IPS-18c (cell line): Measurements from ENCODE around the gene PRPF8.
"Not testable (repeated sequence)": the region's sequence is repeated elsewhere in the genome, so short reads cannot be mapped to it uniquely, and the experiment has no call there.

Experiments
- H3K4me3 ChIP-seq: 2 replicates; pipeline ENCODE4 v1.7.0; 2013; ENCODE audit warnings: low read depth, mild to moderate bottlenecking, low read length, moderate library complexity; ENCODE audit not compliant: insufficient read depth
- H3K9me3 ChIP-seq: one replicate; pipeline ENCODE4 v1.6.1; 2013; ENCODE audit warnings: mild to moderate bottlenecking, low read length, moderate library complexity; ENCODE audit not compliant: control insufficient read depth, insufficient read depth

Gene PRPF8

DNA sequence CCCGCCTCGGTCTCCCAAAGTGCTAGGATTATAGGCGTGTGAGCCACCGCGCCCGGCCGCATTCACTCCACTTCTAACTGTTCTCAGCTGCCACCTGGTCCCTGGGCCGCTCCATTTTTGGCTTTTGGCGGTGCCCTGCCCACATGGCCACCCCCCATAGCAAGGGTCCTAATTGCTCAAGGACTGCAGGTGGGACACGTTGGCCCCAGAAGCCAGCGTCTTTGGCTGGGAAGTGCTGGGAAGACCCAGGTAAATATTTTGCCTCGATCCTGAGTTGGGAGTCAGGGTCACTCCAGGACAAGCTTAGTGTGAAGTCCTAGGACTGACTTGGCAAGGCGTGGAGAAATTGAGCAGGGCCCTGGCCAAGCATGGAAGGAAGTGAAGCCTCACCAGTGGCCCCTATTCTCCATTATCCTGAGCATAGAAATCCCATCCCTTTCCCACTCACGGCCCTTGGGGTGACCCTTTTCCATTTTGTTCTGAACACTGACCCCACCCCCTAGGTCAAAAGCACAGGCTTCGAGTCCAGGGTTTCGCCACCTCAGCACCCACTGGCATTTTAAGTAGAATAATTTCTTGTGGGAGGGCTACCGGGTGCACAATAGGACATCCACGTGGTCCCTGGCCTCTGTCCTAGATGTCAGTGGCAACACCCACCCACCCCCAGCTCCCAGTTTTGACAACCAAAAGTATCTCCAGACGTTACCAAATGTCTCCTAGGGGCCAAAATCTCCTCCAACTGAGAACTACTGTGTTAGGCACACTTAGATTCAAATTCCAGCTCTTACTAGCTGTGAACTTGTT, 33.9 kb upstream of the PRPF8 start:
- no peak overlapping the region for H3K4me3 ChIP-seq
- H3K9me3 ChIP-seq, result no peaks in the 10 kb centered on the region

DNA sequence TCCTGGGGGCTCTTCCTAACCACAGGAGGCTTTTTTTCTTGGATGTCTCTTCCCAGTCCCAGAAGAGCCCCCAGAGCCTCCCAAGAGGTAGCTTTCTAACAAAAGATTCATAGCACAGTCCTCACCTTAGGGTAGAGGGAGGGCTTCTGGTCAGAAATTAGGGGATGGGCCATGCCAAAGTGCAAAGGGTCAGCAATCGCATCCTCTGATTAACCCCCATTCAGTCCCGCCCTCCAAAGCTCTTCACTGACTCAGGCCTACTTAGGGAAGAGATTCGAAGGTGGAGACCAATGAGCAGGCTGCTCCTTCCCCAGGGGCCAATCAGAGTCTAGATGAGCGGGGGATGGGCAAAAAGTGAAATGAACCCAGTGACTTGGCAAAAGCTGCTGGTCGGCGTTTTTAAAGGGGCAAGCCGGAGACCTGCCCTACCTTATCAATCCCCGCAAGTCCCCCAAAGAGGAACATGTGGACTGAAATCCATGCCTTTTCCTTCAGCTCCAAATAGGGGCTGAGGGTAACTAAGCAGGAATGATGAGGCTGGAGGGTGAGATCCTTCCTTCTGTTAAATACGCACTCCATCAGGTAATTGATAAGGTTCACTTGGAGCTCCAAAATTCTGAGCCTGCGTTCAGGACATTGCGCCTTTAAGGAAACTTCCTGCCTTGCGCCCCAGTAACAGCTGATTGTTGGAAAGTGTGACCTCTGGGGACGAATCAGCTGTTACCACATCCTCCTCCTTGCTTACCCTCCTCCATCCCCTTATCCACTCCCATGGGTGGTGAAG, 32.4 kb upstream of the PRPF8 start:
- Histone ChIP-seq H3K9me3 (no peaks in the 10 kb centered on the region), H3K4me3 (peak overlapping the region; percentile 75)

DNA sequence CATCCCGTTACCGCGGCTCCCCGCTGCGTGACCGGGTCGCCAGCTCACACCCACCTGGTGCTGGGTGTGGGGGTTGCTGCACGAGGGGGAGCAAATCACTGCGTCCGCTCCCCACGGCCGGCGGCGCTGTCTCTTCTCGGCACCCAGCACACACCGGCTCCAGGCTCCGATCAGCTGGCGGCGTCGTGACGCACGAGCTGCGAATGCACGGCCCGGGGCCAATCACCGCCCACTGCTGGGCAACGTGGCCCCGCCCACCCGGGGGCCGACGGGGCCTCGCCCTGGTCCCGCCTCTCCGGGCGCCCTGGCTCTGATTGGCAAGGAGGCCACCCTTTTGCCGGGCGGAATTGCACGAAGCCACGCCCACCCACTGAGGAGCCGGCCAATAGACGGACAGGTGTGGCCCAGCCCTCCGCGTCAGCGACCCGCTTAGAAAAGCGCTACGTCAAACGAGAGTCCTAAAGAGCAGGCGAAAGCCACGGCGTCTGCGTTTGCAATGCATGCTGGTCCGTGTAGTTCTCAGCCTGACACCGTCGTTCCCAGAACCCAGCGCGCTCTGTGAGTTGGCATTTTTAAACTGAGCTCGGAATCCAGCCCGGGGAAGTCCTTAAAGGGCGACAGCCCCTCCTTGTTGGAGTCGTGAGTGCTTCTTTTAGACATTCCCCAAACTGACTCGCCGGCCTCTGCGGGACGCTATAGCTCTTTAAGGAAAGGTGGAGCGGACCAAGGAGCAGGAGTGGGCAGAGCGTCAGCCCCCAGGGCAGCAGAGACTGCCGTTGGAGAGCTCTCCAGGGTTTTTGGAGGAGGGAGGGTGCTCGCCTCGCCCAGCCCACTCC, 31.6 kb upstream of the PRPF8 start:
- Histone ChIP-seq H3K9me3 (no peaks in the 10 kb centered on the region), H3K4me3 (peak overlapping the region; percentile 78)

DNA sequence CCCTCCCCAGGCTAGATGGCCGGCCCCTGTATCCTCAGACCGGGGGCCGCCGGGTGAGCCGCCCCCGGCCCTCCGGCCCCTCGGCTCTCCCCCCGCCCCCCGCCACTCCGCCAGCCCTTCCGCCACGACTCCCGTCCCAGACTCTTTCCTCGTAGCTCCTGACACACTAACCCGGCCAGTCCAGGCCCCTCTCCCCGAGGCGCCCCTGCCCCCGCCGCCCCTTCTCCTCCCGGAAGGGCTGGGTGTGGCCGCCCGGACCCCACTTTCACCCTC, 31.1 kb upstream of the PRPF8 start:
- no peaks in the 10 kb centered on the region for H3K9me3 ChIP-seq
- H3K4me3 ChIP-seq, result peak overlapping the region; percentile 78

DNA sequence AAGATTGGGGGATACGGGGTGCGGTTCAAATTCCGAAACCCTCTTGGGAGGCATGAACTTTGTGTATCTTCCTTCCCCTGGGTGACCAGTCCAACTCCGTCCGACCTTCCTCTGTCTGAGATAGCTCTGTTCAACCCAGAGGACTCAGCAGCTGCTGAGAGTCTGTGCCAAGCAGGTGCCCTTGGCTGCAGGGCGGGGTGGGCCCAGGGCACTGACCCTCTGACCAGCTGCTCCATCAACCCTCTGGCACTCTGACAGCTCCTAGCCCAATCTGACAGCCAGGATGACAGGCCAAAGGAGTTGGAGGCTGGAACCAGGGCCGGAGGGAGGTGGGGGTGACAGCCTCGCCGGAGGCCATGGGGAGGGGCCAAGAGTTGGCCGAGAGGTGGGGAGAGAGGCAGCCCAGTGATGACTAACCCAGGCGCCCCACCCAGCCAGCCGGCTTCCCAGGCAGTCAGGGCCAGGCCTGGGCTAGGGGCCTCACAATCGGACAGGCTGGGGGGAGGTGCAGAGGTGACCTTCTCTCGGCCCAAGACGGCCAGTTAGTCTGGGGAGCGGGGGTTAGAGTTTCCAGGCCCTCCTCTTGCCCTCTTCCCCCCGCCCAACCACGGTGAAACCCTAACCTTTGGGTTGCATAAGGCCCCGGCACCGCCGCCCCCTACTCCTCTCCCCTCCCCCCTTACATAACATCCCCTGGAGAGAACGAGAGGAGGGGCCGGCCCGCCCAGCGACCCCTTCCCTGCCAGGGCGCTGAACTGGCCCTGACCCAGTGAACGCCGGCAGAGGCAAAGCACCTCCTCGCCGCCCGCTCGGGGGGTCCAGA, 30.5 kb upstream of the PRPF8 start:
- Histone ChIP-seq H3K4me3 (peak overlapping the region; percentile 78), H3K9me3 (no peaks in the 10 kb centered on the region)

DNA sequence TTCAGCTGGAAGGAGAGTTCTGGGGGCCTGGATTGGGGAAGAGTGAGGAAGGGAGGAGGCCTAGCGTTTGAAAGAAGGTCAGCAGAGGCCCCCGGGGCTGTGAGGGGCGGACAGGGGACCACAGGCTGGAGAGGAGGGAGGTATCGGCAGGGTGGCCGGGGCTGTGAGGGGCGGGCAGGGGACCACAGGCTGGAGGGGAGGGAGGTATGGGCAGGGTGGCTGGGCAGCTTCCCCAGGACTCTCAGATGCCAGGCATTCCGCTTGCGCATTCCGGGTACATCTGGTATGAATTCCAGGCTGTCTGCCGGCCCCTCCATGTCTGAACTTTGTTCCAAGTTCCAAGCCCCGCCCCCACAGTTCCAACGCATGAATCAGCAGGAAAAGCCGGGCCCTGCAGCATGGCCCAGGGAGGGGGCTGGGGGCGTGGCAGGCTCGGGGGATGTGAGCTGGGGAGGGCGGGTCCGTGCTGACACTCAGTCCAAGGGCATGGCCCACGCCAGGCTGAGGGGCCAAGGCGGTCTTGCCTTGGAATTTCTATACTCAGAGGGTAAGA, 29.8 kb upstream of the PRPF8 start:
- no peaks in the 10 kb centered on the region for H3K9me3 ChIP-seq

DNA sequence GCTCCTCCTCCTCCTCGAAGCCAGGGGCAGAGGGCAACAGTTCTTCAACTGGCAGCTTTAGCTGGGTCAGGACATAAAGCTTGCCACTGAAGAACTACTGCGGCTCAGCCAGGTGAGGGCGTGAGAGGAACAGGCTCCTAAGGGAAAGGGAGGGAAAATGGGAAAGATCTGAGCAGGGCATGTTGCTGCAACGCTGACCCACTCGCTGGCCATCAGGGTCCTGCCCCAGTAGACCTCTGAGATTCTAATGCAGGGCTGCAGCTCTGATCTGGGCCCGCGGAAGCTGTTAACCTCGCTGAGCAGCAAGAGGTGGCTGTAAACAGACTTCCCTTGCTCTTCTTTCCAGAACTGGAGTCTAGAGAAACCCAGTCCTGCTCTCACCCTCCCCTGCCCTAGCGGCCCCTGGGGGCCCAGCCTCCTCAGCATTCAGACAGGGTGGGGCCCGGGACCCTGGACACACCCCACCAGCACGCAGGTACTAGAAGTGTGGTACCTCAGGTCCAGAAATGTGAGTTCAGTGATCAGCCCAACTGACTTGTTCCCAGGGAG, 29.3 kb upstream of the PRPF8 start:
- Histone ChIP-seq H3K4me3 (peak overlapping the region; percentile 78), H3K9me3 (no peaks in the 10 kb centered on the region)

More for the DNA sequence above, 29.8 kb upstream of the PRPF8 start:
- H3K4me3 ChIP-seq, result peak overlapping the region; percentile 78

DNA sequence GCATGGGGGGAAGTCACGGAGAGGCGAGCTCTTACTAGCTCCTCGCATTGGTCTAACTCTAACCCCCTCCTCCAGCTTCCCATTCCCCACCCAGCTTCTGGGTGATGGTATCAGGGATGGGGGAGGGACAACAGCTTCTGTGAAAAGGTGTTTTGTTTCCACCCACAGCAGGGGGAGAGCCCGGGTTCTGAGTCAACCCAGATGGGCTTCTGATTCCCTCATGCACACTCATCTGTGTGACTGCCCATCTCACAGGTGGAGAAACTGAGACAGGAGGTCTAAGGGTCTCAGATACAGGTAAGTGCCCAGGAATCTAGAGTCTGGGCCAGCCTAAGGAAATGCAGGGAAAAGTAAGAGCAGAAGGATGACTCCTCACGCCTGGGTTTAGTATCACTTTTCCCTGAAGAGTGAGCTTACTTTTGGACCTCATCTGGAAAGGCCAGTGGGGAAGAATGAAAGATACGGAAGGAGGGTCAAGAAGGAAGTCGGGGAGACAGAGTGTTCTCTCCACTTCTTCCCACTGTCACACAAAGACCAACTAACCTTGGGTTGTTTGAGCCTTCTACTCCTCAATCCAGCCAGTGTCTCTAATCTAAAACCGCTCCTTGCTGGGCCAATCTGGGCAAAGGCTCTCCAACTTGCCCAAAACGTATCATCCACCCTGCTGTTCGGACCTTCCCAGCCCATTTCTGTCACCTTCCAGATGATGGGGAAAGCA, 28.7 kb upstream of the PRPF8 start:
- Histone ChIP-seq H3K4me3 (no peak overlapping the region), H3K9me3 (no peaks in the 10 kb centered on the region)

DNA sequence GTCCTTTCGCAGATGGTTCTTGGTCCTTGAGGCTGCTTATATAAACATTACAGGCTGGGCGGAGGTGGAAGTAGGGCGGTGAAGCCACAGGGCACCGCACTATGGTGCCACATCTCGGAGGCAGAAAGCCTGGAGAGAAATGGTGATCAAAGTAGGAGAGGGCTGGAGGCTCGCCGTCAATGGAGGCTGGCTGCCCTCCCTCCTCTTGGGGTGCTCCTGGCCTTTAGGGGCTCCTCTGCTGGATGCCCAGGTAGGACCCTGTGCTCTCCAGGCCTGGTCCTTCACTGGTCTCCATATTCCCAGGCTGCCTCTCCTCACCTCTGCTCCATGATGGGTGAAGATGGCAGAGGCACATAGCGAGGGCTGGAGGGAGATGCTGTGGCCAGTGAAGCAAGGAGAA, 27.6 kb upstream of the PRPF8 start:
- no peaks in the 10 kb centered on the region for H3K9me3 ChIP-seq
- no peak overlapping the region for H3K4me3 ChIP-seq

DNA sequence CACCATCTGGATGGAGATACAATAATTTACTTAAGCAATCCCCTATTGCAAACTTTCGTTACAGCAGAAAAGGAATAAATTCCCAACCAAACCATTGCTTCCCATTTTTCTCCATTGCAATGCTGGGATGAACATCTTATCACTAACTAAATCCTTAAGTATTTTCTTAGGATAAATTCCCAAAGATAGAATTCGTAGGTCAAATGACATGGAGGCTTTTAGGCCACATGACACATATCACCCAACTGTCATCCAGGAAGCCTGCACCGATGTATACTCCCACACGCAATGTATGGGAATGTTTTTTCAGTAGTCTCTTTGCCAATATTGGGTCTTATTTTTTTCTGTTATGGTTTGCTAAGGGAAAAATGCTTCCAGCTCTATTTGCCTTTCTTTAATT, 27.1 kb upstream of the PRPF8 start:
- H3K4me3 ChIP-seq, result no peak overlapping the region
- H3K9me3 ChIP-seq, result no peaks in the 10 kb centered on the region

DNA sequence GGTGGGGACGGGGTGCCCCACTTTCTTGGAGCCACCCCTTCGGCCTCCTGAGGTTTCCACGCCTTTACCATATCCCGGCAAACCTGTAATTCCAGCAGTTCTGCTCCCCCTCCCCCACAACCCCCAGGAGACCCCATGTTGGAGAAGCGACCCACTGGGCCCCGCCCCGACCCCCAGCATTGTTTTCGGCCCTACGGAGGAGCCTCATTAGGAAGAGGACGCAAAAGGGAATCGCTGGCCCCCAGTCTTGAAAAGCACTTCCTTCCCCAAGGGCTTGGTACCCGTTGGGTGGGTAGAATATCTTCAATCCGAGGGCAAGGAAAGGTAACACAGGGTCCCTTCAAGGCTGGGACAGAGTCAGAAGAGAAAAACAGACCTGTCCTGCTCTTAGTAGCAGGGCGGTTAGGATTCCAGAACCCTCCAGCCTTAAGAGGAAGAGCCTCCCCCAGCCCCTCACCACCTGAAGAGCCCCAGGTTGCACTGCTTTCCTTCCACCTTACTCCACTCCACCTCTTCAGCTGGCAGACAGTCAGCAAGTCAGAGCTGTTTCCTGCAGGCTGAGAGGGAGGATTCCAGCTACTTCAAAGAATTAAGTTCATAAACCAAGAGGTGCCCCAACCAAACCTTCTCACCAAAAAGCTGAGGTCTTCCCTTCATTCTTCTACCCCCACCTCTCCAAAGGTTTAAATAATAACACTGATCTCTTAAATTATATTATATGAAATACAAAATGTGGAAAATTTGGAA, 26.3 kb upstream of the PRPF8 start:
- H3K4me3 ChIP-seq, result peak overlapping the region; percentile 63
- no peaks in the 10 kb centered on the region for H3K9me3 ChIP-seq

DNA sequence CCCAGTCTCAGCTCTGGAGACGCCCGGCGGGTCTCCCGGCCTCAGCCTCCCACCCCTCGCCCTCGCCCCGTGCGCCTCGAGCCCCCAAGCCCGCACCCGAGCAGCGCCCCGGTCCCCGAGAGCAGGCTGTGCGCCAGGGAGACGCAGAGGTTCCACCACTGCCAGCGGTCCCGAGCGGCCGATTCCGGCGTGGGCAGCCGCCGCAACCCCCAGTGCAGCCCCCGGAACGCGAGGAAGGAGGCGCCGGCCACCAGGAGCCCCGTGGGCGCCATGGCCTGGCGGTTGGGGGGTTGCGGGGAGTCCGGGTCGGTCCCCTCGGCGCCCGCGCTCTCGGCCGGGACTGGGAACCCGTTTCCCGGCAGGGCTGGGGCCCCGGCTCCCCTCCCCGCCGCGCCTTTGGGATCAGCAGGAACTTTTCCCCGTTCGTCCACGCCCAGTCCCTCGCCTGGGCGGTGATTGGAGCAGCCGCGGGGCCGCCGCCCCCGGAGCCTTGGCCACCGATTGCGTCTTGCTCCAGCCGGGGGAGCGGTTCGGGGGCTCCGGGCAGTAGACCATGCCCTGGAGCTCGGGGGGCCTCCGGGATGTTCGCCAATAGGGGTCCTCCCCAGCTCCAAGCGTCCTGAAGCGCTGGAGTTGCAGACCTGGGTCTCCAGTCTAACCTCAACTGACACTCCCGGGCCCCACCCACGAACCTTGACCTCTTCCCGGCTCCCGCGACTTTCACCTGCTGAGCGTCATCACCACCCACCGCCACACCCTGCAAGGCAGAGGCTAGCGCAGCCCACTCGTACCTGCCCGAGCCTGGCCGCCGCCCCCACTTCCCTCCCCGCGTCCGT, 25.5 kb upstream of the PRPF8 start, which contains the start of gene TLCD2:
Gene TLCD2, minus strand, starts transcription at position 407 of the 836 bp plus-strand sequence. Its CDS starts 135 bp downstream, at position 272.
- Histone ChIP-seq H3K4me3 (peak within 1 kb of the TSS; percentile 63), H3K9me3 (no peaks in the 10 kb centered on the region)

DNA sequence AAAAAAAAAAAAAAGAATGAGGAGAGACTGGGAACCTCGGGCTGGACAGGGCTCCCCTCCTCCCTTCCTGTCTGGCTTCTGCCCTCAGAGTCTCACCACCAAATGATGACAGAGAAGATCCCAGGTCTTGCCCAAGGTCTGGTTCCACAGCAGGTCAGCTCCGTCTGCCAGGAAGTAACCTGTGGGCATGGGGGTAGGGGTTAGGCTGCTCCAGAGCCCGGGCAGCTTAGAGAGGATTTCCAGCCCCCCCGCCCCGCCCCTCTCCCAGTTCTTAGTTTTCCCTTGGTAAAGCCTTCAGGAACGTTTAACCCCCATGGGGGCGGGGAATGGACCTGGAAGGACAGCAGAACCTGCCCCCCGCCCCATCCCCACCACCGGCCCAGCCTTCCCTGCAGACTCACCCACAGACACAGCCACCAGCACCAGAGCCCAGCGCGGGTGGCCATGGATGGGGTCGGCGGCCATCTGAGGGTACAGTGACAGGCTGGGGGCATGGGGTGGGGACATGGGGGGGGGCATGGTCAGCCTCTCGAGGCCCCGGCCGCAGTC, 24.8 kb upstream of the PRPF8 start:
- Histone ChIP-seq H3K4me3 (peak overlapping the region; percentile 63; the same call in 1 of the 2 replicates), H3K9me3 (no peaks in the 10 kb centered on the region)

DNA sequence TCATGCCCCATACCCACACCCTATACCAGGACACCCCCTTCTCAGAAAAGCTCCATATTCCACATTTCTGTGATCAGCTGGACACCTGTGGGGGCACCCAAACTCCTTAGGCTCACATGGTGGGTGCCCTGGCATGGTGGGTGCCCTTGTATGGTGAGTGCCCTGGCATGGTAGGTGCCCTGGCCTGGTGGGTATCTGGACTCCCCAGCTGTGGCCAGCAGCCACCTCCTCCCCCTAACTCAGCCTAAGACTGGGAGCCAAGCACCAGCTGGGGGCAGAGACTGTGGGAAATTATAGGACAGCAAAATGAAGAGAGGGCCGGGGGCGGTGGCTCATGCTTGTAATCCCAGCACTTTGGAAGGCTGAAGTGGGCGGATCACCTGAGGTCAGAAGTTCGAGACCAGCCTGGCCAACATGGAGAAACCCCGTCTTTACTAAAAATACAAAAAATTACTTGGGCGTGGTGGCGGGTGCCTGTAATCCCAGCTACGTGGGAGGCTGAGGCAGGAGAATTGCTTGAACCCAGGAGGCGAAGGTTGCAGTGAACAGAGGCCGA, 24.2 kb upstream of the PRPF8 start:
- not testable (repeated sequence) for H3K4me3 ChIP-seq, H3K9me3 ChIP-seq
